ENCODE results near the gene EHHADH. TPM values are rescaled to one million over a fixed set of nuclear protein-coding genes. Genes with fewer than 3 reads are reported as not detected.

Gene EHHADH
- total and polyA plus RNA-seq, 2 donors (not counting 3 experiments of a cell fraction or from before 2014, with no cell fraction given), result 1.3 to 5.8 TPM

DNA sequence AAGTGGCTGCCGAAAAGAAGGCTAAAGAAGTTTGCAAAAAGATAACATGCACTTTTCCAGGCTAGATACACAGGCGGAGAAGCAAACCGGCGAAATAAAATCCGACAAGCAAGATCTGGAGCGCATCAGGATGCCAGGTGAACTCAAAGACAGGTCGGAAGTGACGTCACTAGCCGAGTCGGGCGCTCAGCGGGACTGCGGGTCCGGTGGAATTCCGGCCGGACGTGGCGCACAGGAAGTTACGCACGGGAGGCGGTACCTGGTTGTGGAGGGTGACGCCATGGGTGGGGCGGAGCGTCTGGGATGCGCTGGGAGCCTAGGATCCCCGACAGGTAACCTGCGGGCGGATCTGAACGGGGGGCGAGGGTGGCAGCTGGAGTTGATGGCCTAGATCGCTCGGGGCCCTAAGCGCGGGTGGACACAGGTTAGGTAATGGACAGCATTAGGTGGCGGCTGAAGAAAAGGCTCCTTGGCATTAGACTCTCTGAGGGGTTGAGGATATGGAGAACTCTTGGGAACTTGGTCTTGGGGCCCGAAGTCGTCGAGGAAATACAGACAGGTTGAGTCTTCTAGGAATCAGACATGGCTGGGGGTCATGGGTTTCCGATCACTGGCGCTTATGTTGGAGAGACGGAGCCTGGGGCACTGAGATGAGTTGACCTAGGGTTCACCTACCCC, 29.0 kb upstream of the EHHADH start:
- Histone ChIP-seq H3K27me3 (ENCODE audit: control insufficient read depth in 2 of 2, insufficient read depth in 2 of 2, low read length in 2 of 2) (peaks cover 0 to 2% of the 10 kb centered on the region in 2 experiments), H3K4me1 (ENCODE audit: control insufficient read depth, extremely low read depth, insufficient read depth, low read length) (peaks cover 9% of the 10 kb centered on the region), H3K9me3 (replicated peaks; ENCODE audit: control insufficient read depth, insufficient read depth, low read length) (no peaks in the 10 kb centered on the region), H2AFZ (ENCODE audit: low read depth, low read length) (peak overlapping the region; percentile 86), H3K4me2 (ENCODE audit: insufficient read depth, low read length) (peak overlapping the region; percentile 80), H3K79me2 (ENCODE audit: control insufficient read depth, insufficient read depth, low read length) (no peaks in the 10 kb centered on the region), H3K9ac (replicated peaks; ENCODE audit: extremely low read depth, insufficient read depth, low read length) (peak overlapping the region; percentile 54), H3K36me3 (ENCODE audit: control insufficient read depth in 2 of 2, extremely low read depth in 1 of 2, insufficient read depth in 2 of 2, low read length in 2 of 2) (no peaks in the 10 kb centered on the region), H3K4me3 (replicated peaks in 1 of 3; ENCODE audit: insufficient read depth in 1 of 3, low read depth in 1 of 3, low read length in 3 of 3) (peak overlapping the region; percentile 41 to 77 (median 57)), H3K27ac (ENCODE audit: insufficient read depth, low read depth, low read length) (peak overlapping the region; percentile 54), H4K20me1 (replicated peaks; ENCODE audit: control insufficient read depth, extremely low read depth, insufficient read depth, low read length) (no peaks in the 10 kb centered on the region), H3K9me1 (replicated peaks; ENCODE audit: control insufficient read depth, extremely low read depth, insufficient read depth, low read length) (no peaks in the 10 kb centered on the region)
- TF ChIP-seq GATA2 (IDR thresholded peaks at IDR 0.05; ENCODE audit: insufficient read depth, insufficient read length, low read depth, low read length) (no peak), MYC (IDR thresholded peaks at IDR 0.05; ENCODE audit: low read depth, low read length) (no peak), JUN (IDR thresholded peaks at IDR 0.05; ENCODE audit: borderline replicate concordance, insufficient read depth, insufficient read length, low read depth) (peak; percentile 60), POLR2A (IDR thresholded peaks at IDR 0.05; ENCODE audit: low read depth, low read length) (peak; percentile 70), POLR2AphosphoS5 (IDR thresholded peaks at IDR 0.05; ENCODE audit: insufficient read depth, low read depth, low read length) (peak; percentile 70), EZH2 (IDR thresholded peaks at IDR 0.05; ENCODE audit: borderline replicate concordance, low read depth, low read length, severe bottlenecking) (no peak), FOS (IDR thresholded peaks at IDR 0.05; ENCODE audit: borderline replicate concordance, insufficient read depth, low read length) (no peak)
- TF ChIP-seq, protein P1, sequence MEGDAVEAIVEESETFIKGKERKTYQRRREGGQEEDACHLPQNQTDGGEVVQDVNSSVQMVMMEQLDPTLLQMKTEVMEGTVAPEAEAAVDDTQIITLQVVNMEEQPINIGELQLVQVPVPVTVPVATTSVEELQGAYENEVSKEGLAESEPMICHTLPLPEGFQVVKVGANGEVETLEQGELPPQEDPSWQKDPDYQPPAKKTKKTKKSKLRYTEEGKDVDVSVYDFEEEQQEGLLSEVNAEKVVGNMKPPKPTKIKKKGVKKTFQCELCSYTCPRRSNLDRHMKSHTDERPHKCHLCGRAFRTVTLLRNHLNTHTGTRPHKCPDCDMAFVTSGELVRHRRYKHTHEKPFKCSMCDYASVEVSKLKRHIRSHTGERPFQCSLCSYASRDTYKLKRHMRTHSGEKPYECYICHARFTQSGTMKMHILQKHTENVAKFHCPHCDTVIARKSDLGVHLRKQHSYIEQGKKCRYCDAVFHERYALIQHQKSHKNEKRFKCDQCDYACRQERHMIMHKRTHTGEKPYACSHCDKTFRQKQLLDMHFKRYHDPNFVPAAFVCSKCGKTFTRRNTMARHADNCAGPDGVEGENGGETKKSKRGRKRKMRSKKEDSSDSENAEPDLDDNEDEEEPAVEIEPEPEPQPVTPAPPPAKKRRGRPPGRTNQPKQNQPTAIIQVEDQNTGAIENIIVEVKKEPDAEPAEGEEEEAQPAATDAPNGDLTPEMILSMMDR (IDR thresholded peaks at IDR 0.05; ENCODE audit: extremely low read depth in 1 of 2, insufficient read depth in 1 of 2, low read depth in 1 of 2, low read length in 2 of 2), result no peak
- TF ChIP-seq, protein P2, sequence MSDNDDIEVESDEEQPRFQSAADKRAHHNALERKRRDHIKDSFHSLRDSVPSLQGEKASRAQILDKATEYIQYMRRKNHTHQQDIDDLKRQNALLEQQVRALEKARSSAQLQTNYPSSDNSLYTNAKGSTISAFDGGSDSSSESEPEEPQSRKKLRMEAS (IDR thresholded peaks at IDR 0.05; ENCODE audit: insufficient read depth, insufficient read length), result no peak
- POLR2A ChIA-PET, result no interaction called here
- BruUV-seq (replicated peaks), result TSS peak; percentile 76
- dilution Hi-C loops (cut with MboI; ENCODE audit: extremely low pct_ligation_motif_present, low sequenced_read_pairs), result no loop called here
- peak; percentile 88 for DNase-seq (ENCODE audit: low read depth, low spot score)
- intact Hi-C loops (cut with micrococcal nuclease), result loop anchor here (1.0 kb wide), 1 partner anchor 409 kb away; no protein-coding TSS in a partner anchor
- peak; percentile 87 for FAIRE-seq
- CTCF ChIA-PET, result no interaction called here

Measured in endothelial cell of umbilical vein (primary cell).